H7 (cell line): ENCODE results near the gene FRYL. TPM values are rescaled to one million over a fixed set of nuclear protein-coding genes. Genes with fewer than 3 reads are reported as not detected.

Experiments used
- DNase-seq: peaks from one replicate; pipeline ENCODE4 v3.0.0; 2012
- H3K27me3 ChIP-seq: 2 replicates; pipeline ENCODE4 v1.6.0; 2011; ENCODE audit warnings: mild to moderate bottlenecking, low read length; ENCODE audit not compliant: control insufficient read depth, insufficient read depth
- H3K36me3 ChIP-seq: replicated peaks from 2 replicates; pipeline ENCODE4 v1.5.1; 2011; ENCODE audit warnings: low read length; ENCODE audit not compliant: control insufficient read depth, insufficient read depth
- H3K4me3 ChIP-seq: 2 replicates; pipeline ENCODE4 v1.5.1; 2011; ENCODE audit warnings: low read depth, mild to moderate bottlenecking, control low read depth, low read length, moderate library complexity; ENCODE audit not compliant: insufficient read depth
- total RNA-seq: library from RNA; depleted of rRNA; stranded (reverse); fragments of >200 nt; shearing (Covaris generic); gene quantifications from 2 replicates; pipeline ENCODE4 v1.2.3, GENCODE V29; 2014

Gene FRYL
- total RNA-seq, 1 experiment from 2014 or later: 24.3 TPM

DNA sequence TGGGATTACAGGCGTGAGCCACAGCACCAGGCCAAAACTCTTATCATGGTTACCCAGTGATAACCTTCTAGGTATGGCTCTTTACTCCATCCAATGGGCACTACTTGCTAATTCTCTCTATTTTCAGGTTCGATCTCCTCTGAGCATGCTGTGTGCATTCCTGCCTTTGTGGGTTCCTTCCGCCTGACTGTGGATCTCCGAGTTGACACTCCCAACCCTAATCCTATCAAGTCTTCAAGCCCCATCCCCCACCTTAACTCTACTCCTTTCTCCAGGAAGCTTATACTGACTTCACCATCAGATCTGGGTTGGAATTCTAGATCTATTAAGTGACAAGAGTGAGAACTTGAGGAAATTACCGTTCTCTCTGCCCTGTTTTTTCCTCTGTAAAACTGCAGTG, 225.5 kb downstream of the FRYL start:
- H3K27me3 ChIP-seq: no peaks in the 10 kb centered on the region
- peaks cover 3% of the 10 kb centered on the region for H3K36me3 ChIP-seq
- DNase-seq: no peak
- H3K4me3 ChIP-seq: no peak overlapping the region

DNA sequence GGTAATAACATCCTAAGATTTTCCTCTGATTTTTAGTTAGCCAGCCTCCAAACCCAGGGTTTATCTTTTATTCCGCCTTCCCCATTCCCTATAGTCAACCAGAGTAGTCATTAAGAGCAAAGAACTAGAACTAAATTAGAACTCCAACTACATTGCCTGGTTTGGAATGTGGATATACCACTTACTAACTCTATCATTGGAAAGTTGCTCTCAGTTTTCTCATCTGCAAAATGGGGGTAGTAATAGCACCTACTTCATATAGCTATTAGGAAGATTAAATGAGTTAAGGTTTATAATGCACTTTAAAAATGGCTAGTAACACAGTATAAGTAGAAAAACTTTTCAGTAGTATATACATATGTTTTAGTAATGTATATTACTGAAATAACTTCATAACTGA, 226.4 kb downstream of the FRYL start:
- no peaks in the 10 kb centered on the region for H3K27me3 ChIP-seq
- peaks cover 4% of the 10 kb centered on the region for H3K36me3 ChIP-seq
- DNase-seq: no peak
- H3K4me3 ChIP-seq: no peak overlapping the region

DNA sequence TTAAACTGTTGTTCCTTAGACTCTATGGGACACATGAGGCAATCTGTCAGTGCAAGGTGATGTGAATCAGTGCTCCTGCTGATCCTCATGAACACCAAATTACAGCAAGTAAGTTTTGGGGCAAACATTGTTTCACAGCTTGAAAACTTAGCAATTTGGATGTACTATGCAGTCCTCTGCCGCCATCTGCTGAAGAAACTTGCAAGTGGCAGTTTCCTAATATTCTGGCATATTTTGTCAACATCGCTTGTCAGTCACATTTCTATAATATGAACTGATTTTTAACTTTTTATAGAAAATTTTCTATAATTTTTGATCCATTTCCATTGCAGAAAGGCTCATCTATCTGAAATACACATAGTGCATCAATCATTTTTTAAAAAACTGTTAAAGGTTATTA, 233.7 kb downstream of the FRYL start:
- Histone ChIP-seq H3K4me3 (no peak overlapping the region), H3K36me3 (peaks cover 9% of the 10 kb centered on the region), H3K27me3 (no peaks in the 10 kb centered on the region)
- DNase-seq: peak; percentile 8

DNA sequence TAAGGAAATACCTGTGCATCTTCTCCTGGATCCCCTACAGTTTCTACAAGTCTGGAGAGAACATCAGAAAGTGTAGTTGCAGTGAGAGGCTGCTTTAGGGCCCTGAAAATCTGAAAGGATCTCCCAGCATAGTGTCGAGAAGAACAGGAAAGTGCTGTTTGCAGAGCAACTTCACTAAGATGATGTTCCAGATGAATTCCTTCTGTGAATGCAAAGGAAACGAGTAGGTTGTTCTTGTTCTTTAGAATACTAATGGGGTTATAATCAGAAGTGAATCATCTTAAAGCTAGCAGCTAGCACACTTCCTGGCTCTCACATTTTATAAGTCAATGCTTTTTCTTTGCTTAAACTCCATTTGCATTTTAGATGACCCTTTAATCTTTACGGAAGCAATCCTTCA, 236.3 kb downstream of the FRYL start:
- peaks cover 7% of the 10 kb centered on the region for H3K36me3 ChIP-seq
- no peak for DNase-seq
- no peaks in the 10 kb centered on the region for H3K27me3 ChIP-seq
- no peak overlapping the region for H3K4me3 ChIP-seq

DNA sequence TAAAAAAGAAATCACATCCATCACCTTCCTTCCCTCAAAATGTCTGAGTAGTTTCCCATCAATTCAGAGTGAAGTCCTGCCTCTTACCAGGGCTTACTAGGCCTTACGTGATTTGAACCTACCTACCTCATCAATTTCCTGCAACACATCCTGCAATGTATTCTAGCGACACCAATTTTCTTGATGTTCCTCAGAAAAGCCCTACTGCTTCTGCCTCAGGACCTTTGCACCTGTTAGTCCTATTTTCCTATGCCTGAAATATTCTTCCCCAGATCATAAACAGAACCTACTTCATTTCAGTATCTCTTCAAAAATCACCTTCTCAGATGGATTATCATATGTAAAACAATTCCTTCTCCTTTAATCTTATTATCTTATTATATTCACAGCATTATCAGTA, 237.2 kb downstream of the FRYL start:
- Histone ChIP-seq H3K4me3 (no peak overlapping the region), H3K27me3 (no peaks in the 10 kb centered on the region), H3K36me3 (peaks cover 7% of the 10 kb centered on the region)
- DNase-seq: no peak

DNA sequence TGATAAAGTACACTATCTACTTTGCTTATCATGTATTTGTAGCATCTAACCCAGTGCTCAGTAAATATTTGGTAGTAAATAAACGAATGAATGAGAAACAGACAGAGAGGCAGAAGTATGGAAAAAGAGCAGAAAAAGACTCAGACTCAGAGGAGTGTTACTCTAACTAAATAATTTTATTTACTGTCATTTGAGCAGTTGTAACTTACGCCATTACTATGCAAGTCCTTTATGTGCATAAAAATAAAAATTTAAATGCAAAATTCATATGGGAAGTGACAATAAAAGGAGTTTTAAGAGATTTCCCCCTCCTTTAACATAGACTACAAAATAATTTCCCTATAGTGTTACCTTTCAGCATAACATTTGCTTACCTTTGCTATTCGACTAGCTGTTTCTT, 240.5 kb downstream of the FRYL start:
- Histone ChIP-seq H3K27me3 (no peaks in the 10 kb centered on the region), H3K36me3 (peaks cover 7% of the 10 kb centered on the region), H3K4me3 (no peak overlapping the region)
- DNase-seq: no peak

DNA sequence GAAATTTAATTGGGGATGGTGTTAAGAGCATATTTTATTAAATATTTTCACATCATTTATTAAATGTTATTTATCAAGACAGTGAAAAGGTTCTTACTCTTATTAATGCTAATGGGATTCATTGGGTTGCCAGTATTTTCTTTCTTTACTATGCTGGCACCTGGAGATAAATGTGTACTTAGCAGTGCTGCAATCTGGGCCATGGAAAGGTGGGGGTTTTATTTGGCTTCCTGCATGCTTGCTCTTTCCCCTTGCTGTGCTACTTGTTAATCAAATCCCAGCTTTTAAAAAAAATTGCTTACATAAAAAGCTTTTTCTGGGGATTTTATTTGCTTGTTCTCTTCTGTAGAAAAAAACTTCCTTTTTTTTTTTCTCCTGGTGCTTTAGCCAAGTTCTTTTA, 241.7 kb downstream of the FRYL start:
- peaks cover 5% of the 10 kb centered on the region for H3K36me3 ChIP-seq
- H3K27me3 ChIP-seq: no peaks in the 10 kb centered on the region
- DNase-seq: no peak
- H3K4me3 ChIP-seq: no peak overlapping the region

DNA sequence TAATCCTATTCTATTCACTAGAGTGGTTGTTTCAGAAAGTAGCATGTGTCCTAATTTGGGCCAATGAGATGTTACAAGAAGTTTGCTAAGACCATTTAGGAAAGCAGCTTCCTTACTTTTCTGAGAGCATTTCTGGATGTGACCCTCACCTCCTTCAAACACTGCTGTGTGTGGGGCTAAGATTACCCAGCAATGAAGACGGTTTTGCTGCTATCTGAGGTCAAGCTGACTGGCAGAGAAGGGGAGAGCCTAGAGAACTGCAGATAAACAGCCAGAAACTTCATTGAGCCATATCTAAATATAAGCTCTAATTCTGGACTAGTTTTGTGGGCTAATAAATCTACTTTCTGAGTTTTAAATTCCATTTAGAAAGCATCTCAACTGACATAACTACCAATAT, 253.7 kb downstream of the FRYL start:
- peaks cover 14% of the 10 kb centered on the region for H3K36me3 ChIP-seq
- no peaks in the 10 kb centered on the region for H3K27me3 ChIP-seq
- DNase-seq: no peak
- no peak overlapping the region for H3K4me3 ChIP-seq

DNA sequence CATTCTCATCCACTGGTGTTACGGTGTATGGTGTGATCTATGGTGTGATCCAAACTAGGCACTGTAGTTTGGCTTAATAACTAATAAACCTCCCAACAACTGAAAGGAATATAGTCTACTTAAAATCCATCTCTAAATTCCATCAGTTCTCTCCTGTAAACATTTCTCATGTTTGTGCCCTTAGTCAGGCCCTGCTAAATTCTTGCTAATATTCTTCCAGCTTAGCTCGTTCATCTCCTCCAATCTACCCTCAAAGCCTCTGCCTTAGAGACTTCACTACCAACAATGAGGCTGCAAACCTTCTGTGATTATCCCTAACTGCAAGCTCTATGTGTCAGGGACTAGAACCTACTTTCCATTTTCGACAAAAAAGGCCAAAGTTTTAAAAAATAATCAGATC, 261.9 kb downstream of the FRYL start:
- Histone ChIP-seq H3K36me3 (peaks cover 12% of the 10 kb centered on the region), H3K4me3 (no peak overlapping the region), H3K27me3 (no peaks in the 10 kb centered on the region)
- no peak for DNase-seq

DNA sequence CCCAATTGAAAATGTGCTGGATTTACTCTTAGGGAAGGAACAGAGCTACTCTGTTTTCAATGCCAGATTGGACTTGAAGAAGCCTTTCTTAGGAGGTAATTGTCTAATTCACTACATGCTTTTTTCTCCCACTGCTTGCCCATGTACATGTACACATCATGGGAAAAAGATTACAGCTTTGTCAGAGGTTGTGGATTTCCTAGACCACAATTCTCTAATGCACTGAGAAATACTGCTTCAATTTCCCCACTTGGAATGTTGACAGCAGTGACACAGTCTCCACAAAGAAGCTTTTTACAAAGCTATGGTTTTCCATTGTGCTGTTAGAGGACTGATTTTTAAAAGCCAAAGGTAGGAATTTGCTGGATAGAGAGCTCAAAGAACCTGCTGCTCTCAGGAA, 270.5 kb downstream of the FRYL start:
- H3K4me3 ChIP-seq: no peak overlapping the region
- H3K27me3 ChIP-seq: no peaks in the 10 kb centered on the region
- peaks cover 6% of the 10 kb centered on the region for H3K36me3 ChIP-seq
- DNase-seq: no peak

DNA sequence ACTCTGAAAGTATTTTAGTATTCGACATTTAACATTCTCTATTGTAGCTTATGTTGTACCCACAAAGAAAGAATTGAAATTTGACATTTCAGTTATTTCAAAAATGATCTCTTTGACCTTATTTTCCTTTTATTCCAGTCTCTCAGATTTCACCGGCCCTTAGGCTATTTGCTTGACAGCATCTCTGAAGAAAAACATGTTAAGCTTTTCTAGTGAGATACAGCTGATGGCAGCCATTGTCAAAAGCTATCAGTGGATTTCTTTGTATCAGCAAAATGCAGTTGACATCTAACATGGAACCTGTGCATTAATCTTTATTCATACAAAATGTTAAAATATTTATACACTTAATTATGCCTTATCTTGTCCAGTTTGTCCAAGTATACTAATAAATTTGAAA, 273.4 kb downstream of the FRYL start:
- DNase-seq: no peak
- Histone ChIP-seq H3K27me3 (no peaks in the 10 kb centered on the region), H3K36me3 (peaks cover 5% of the 10 kb centered on the region), H3K4me3 (no peak overlapping the region)

DNA sequence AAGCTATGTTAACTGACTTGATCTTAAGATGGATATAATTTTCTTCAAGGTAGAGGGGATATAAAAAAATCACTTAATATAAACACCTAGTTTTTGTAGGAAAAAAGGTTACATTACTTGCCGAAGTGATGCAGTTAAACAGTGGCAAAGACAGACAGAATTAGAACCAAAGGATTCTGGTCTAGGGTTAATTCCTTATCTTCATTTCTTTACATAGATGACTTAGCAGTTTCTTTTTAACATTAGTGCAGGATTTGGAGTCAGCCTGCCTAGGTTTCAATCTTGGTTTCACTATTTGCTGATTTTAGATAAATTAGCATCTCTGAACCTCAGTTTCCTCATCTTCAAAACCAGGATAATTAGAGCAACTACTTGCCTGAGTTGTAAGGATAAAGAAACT, 275.7 kb downstream of the FRYL start:
- no peak for DNase-seq
- Histone ChIP-seq H3K36me3 (peaks cover 2% of the 10 kb centered on the region), H3K27me3 (no peaks in the 10 kb centered on the region)

DNA sequence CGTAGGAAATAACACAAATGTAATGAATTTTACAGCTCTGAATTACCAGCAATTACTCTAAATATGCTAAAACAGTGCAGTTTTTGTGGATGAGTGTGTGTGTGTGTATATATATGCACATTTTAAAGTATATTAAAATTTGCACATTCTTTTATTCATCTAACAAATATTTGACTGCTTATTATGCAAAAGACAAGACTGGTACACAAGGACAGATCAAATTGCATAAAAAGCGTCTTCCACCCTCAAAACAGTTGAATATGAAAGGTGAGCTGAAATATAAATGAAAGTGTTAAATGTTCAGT, 276.1 kb downstream of the FRYL start:
- no peak overlapping the region for H3K4me3 ChIP-seq
- no peak for DNase-seq
- H3K36me3 ChIP-seq: peaks cover 2% of the 10 kb centered on the region
- H3K27me3 ChIP-seq: no peaks in the 10 kb centered on the region

More for the DNA sequence above, 275.7 kb downstream of the FRYL start:
- no peak overlapping the region for H3K4me3 ChIP-seq

DNA sequence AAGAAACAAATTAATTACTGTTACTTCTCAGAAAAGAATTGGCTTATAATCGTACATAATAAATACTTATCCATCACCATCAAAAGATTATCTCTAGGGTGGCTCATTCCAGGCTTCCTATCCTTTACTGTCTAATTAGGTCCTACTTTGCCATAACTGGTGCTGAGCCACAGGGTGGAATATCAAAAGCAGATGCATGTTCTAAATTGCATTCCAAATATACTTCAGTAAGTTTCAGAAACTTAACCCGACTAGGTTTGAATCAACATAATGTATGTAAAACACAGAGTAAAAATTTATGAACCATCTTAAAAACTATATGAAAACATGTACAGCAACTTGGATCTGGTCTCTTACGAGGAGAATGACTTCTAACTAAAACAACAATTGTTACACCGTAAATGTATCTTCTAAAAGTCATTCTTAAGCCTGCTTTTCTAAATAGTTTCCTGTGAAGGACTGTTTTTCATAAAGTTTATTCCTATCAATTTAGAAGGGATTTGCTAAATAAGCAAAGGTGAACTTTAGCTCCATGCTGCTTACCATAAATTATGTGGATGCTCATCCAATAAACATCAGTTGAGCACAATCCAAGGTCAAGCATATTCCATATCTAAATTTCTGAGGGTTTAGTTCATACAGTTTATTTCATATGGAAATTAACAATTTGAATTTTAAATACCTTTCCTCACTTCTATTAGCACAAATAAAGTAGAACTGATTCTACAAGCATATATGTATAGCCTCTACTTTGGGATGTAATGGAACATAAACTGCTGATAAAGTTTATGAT, 276.6 kb downstream of the FRYL start:
- no peak for DNase-seq
- no peaks in the 10 kb centered on the region for H3K27me3 ChIP-seq
- H3K36me3 ChIP-seq: no peaks in the 10 kb centered on the region; the same call in none of the 2 replicates
- H3K4me3 ChIP-seq: no peak overlapping the region

DNA sequence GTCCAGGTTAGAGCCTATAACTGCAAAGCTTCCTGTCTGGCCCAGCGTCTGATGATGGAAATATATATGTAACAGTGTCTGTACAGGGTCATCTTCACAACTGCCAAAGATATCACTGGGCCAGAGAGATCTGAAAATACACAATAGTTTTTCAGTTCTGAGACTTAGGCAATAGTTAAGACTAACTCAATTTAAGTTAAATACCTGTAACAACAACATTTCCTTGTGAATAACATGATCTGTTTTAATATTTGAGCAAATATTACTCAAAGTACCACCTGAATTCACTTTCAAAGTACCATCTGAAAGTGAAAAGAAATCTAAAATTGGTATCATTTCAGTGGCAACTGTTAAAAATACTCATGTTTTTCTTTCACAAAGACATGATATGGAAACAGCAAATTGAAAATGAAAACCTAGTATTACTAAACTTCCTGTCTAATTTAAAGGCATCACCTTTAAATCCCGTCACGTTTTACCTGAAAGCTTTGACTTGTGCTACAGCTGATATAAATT, 280.5 kb downstream of the FRYL start:
- no peak for DNase-seq
- Histone ChIP-seq H3K36me3 (no peaks in the 10 kb centered on the region; the same call in none of the 2 replicates), H3K4me3 (no peak overlapping the region), H3K27me3 (no peaks in the 10 kb centered on the region)

DNA sequence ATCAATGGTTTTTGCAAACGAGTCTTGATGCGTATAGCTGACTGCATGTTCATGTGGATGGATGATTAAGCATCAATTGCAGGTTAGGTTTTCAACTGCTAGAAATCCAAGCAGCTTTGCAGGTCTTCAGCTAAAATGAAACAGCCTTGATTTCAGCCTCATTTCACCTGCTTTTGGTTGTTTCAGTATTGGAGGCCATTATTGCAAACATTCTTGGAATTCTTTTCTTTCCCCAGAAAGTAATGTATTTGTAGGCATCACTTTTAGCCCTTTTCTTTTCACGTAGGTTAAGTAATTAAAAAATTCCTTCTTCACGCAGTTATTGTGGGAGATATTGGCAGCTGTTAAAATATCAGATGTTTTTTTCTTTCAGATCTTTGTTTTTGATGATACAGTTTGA, 281.2 kb downstream of the FRYL start:
- no peaks in the 10 kb centered on the region; the same call in none of the 2 replicates for H3K36me3 ChIP-seq
- no peak overlapping the region for H3K4me3 ChIP-seq
- no peak for DNase-seq
- H3K27me3 ChIP-seq: no peaks in the 10 kb centered on the region
